MV-4-11 (cell line): ENCODE measurements around the gene MICU2.
A peak's percentile ranks its signal among the peaks of the same experiment; 100 is the strongest.

Source experiments
- DNase-seq: peaks from one replicate; lab custom pipeline; 2025; lab: John Stamatoyannopoulos, UW

MICU2 gene

DNA sequence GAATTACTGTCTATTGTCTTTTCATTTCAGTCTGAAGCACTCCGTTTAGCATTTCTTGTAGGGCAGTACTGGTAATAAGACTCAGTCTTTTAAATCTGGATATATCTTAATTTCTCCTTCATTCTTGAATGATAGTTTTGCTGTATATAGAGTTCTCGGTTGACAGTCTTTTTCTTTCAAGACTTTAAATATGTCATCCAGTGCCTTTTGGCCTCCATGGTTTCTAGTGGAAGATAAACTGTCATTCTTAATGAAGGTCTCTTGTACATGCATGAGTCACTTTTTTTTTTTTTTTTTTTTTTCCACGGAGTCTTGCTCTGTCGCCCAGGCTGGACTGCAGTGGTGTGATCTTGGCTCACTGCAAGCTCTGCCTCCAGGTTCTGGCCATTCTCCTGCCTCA, 117.6 kb downstream of the MICU2 start:
- DNase-seq = peak; percentile 1

DNA sequence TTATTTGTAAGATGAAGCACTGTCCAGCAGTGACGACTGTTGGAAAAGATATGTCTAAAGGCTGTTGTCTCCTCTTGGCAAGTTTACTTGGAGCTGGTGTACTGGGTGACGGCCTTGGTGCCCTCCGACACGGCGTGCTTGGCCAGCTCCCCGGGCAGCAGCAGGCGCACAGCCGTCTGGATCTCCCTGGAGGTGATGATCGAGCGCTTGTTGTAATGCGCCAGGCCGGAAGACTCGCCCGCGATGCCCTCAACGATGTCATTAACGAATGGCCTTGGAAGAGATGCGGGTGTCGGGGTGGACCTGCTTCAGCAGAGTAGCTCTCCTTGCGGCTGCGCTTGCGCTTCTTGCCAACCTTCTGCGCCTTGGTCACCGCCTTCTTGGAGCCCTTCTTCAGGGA, 120.2 kb downstream of the MICU2 start:
- no peak for DNase-seq

DNA sequence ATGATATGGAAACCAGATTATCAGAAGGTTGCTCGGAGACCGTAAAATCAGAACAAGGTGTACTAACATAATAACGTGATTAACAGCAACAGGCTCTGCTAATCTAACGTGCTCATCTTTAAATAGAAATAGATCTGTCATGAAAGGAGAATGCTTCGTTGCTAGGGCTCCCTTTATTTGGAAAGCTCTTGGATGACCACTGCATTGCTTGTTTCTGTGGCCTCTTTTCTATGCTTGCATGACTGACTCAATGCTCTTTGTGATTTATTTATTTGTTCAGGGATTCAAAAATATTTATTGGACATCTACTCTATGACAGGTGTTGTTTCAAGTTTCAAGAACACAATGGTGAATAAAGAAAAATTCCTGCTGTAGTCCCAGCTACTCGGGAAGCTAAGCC, 122.6 kb downstream of the MICU2 start:
- DNase-seq = no peak

DNA sequence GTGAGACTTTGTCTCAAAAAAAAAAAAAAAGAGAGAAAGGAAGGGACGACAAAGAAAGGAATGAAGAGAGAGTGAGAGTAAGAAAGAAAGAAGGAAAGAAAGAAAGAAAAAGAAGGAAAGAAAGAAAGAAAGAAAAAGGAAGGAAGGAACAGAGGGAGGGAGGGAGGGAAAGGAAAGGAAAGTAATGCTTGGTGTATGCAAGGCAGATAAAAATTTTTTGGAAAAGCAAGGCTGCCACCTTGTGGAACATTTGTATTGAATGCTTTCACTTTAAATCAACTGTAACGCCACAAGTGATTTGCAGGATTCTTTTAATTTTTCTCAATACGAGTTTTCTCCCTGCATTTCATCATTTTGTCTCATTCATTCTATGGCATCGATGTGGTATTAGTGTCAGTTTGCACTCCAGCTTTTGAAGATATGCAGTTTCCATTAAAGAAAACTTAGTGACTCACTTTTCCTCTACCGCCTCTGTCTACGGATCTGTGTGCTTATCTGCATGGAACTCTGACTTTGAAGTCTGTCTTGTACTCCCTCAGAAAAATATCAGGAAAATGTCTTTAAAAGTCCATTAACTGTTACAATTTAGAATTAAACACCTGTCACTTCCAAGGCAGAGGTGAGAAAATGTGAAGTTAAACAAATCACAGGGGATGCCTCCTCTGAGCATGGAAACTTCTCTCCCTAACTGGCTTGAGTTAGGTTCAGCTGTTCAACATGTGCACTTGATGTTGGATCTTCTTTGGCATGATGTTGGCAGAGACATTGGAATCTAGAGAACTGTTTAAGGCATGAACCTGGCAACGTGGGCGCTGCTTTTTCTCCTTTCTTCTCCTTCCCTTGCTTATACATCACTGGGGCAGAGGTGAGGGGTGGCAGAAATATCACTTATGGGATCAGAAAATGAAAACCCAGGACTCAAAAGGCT, 124.8 kb downstream of the MICU2 start:
- peak; percentile 72 for DNase-seq

DNA sequence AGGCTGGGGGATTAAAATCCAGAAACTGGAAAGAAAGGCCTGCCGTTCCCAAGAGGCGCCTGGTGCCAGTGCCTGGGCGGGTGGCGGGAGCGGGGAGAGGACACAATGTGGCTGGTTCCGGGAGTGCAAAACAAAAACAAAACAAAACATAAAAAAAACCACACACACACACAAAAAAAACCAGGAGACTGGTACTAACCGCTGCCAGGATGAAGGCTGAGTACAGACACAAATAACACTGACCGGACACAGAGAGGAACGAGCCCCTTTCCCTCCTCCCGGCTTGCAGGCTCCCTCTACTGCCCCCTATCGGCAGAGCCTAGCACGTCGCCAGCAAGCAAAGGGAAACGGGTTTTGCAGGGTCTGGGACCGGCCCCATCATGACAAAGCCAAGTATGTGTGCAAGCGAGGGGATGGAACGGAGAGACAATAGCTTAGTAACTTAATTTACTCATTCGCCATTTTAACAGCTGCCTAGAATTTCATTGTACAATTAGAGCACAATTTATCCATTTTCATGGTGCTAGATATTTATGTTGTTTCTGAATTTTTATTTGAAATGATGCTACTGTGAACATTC, 127.0 kb downstream of the MICU2 start:
- DNase-seq = peak; percentile 76

DNA sequence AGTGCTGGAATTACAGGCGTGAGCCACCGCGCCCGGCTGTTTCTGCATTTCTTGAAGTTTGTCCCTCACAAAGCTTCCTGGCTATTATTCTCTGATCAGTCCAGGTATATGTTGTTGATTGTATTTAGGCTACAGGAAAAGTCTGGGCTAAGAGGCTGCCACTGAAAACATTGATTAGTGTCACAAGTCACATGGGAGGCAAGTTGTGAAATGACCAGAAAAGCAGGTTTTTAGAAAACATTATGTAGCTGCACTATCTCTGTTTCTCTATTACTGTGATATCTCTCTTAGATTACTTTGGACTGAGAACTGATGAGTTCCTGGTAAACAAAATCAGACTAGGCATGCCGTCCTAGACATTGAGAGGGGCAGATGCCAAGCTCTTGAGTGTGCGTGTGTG, 128.9 kb downstream of the MICU2 start:
- DNase-seq = no peak

DNA sequence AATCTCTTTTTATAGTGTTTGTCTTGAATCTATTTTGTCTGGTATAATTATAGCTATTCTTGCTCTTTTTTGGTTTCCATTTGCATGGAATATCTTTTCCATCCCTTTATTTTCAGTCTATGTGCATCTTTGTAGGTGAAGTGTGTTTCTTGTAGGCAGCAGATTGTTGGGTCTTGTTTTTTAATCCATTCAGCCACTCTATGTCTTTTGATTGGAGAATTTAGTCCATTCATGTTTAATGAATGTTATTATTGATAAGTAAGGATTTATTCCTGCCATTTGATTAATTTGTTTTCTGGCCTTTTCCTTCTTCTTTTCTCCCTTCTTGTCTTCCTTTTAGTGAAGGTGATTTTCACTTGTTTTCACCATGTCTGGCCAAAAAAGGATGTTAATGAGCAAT, 133.2 kb downstream of the MICU2 start:
- no peak for DNase-seq

DNA sequence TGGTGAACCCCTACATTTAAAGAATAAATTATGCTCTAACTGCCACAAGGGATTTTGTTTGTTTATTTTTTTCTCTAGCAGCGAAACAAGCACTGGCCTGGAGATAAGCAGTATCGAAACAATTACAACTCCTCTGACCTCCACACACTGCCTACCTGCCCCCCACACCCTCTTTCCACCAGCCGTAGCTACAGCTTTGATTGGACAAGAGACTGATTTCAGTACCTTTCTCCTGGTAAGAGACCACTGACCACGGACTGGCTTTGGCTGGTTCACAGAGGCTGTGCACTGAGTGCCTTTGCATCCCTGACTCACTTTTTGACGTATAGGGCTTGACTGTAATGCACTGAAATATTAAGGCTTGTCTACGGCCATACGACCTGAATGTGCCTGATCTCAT, 137.4 kb downstream of the MICU2 start:
- no peak for DNase-seq

DNA sequence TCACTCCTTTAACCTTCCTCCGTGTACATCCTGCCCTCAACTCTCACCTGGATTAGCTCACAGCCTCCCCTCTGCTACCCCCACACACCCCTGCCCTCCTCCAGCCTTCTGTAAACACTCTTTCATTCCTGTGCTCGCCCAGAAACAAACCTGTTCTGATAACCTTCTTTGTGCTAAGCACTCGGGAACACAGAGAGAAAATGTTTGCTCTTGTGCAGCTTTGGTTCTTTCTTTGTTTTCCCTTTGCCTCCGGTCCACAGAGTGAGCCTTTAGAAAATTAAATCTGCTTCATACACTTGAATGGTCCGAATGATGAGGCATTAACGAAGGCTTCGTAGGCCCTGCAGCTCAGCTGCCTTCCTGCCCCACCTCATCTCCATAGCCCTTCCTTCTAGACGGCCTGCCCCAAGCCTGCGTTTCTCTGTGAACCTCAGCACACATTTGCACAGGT, 138.2 kb downstream of the MICU2 start:
- no peak for DNase-seq

DNA sequence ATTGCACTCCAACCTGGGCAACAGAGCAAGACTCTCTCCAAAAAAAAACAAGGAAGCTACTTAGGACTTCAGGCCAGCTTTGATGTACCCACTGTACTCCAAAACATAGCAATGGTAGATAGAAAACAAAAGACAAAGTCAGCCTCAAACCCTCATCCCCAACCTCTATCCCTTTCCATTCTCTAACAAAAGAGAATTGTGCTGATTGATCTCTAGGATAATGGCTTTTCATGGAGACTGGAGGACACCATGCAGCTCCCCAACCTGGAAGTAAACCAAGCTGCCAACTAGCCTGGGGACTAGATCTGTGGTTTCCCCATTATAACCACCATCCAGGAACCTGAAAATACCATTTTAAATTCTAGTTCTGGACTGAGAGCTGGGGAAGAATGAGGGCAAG, 140.5 kb downstream of the MICU2 start:
- no peak for DNase-seq

DNA sequence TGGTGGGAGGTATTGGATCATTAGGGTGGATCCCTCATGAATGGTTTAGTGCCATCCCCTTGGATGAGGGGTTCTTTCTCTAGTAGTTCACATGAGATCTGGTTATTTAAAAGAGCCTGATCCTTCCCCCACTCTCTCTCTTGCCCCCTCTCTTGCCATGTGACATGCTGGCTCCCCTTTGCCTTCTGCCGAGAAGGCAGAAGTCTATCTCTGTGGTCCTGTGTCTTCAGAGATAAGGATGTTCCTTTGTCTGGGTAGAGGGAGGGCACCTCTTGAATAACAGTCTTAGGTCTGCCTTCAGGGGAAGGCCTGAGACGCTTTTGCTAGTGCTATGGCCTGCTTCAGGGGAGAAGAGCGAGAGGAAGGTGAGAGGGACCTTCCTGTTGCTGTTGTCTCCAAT, 142.8 kb downstream of the MICU2 start:
- DNase-seq = no peak

DNA sequence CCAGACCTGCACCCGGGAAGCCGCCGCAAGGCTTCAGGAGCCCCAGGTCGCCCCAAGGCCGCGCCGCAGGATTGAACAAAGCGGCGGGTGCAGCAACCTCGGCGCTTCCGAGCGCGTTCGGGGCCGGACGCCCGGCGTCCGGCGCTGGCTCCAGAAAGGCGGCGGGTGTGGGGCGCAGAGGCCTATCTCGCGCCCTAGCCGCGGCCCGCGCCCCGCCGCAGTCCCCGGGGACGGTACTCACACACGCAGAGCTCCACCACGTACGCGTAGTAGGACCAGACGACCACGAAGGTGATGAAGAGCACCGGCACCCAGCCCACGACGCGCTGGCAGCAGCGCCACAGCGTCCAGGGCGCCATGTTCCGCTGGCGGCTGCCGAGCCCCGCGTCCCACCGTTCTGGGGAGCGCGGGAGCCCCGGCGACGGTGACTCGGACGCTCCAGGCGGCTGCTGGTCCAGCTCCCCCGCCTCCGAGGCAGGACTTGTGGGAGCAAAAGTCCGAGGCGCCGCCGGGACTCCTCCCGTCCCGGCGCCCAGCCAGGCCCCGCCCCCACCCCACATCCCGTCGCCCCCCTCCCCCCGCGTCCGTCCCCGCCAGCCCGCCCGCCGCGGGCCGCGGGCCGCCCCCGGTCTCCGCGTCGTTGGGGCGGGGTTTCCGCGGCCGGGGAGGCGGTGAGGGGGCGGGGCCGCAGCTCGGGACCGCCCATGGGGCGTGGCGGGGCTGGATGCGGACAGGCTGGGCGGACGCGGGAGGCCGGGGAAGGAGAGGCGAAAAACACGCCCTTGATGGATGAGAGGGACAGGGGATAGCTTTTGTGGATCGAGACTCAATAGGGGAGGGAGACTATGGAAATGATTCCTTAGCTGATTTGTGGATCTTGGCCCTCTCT, 144.9 kb downstream of the MICU2 start, which contains the start of gene ZDHHC20:
Gene ZDHHC20 (minus strand): TSS at position 491 of the 889 bp plus-strand sequence. CDS start 132 bp downstream, at position 359.
- DNase-seq = peak; percentile 57

DNA sequence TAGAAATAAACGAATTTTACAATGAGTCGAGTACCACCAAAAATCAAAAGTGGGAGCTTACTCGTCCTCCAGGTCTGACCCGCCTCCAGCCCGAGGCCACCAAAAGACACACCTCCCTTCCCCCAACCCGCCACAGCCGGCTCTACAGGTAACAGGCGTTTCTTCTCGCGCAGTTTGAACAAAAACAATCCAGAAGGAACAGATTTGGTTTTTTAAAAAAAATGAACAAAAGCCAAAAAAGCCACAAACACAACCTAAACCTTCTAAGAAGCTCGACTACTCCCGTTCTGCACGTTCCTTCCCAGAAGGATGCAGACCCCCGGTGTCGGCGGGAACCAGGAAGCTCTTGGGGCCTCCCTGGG, 145.5 kb downstream of the MICU2 start:
- DNase-seq = no peak

DNA sequence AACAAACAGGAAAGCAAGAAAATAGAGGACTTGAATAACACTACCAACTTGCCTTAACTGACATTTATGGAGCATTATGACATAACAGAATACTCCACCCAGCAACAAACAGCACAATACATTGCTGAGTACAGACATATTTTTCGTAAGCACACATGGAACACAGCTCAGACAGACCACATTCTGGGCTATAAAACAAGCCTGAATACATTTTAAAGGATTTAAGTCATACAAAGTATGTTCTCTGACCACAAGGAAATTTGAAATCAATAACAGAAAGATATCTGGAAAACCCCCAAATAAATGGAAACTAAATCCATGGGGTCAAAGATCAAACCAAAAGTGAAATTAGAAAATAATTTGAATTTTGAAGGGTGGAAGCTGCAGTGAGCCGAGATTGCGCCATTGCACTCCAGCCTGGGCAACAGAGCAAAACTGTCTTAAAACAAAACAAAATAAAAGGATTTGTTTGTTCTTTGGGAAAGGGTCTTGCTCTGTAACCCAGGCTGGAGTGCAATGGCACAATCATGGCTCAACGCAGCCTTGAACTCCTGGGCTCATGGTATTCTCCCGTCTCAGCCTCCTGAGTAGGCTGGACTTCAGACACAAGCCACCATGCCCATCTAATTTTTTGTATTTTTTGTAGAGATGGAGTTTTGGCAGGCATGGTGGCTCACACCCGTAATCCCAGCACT, 150.4 kb downstream of the MICU2 start:
- no peak for DNase-seq

DNA sequence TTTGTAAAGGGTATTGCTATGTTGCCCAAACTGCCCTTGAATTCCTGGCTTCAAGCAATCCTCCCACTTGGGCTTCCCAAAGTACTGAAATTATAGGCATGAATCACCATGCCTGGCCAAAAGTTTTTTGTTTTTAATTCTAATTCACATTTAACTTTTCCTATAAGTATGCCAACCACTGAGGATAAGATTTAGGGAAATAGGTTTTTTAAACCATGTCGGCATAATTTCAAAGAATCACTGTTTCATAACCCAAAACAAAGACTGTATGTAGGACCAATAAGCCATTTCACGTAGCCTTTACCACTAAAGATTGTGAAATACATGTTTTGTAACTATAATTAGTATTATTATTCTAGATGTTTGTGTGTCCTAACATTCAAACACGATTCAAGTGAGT, 153.0 kb downstream of the MICU2 start:
- DNase-seq = peak; percentile 75

DNA sequence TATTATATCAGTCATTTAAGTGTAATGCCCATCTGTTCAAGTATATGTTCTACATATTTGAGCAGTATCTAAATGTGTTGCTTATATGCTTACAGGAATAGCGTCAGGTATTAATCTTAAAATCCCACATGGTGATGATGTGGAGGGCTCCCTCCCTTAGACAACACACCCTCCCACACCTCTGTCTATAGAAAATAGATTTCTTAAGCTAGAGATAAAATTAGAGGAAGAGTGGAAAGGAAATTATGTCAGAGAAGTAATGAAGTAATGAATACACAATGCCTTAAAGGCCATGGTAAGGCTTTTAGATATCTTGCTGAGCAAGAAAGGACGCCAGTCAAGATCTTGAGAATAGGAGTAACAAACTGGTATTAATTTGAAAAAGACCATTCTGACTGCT, 157.3 kb downstream of the MICU2 start:
- DNase-seq = no peak

DNA sequence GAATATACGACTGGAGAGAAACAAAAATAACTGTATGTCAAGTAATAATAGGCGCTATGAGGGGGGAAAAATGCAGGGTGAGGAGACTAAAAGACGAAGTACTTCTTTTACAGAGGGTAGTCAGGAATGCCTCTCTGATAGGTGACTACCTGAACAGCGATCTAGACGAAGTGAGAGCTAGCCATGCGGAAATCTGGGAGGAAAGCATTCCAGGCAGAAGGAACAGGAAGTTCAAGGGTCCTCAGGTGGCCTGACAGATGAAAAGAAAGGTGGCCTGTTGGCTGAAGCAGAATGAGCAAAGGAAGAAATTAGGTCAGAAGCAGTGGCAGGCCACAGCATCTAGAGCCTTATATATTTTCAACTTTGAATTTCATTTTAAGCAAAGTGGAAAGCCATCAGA, 158.2 kb downstream of the MICU2 start:
- no peak for DNase-seq

DNA sequence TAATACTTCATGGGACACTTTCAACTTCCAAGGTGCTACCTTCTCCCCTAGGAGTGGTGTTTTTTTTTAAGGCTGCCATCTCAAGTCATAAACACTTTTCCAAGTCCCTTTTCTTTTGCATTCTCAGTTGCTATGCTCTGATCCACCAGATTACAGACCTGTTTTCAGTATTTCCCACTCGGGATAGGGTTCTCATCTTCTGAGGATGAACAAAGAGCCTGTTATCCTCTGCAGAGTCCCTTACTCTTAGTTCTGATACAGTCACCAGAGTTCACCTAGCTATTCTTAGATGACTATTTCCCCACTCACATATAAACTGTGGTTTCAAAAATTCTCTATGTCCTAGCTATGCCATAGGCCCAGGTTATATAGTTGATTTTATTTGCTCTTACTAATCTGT, 160.8 kb downstream of the MICU2 start:
- peak; percentile 62 for DNase-seq
